DOHH2 (cell line): ENCODE results near the gene CDC42SE2.

ENCODE experiments used
- CTCF ChIP-seq: fragments of 200-600 bp; sonication (generic); IDR thresholded peaks from one replicate; pipeline ENCODE4 v1.5.1; 2014; ENCODE audit warnings: antibody characterized with exemption, mild to moderate bottlenecking, low read depth, low read length; ENCODE audit not compliant: poor library complexity, severe bottlenecking
- EZH2phosphoT487 ChIP-seq: fragments of 200-600 bp; sonication (generic); IDR thresholded peaks from 2 replicates; pipeline ENCODE4 v1.6.1; 2017; ENCODE audit warnings: borderline replicate concordance, mild to moderate bottlenecking, antibody characterized with exemption, low read length, moderate library complexity, mixed read lengths

- TF ChIP-seq CTCF: no peak
- TF ChIP-seq EZH2phosphoT487: no peak
These were observed 24.2 kb upstream of the CDC42SE2 start for GRCh38 chr5:131239686-131240085.
